OCI-M2 (cell line): ENCODE data around the gene COL8A1.

Source experiments
- DNase-seq: peaks from one replicate; lab custom pipeline; 2025; ENCODE audit not compliant: unreplicated experiment; lab: John Stamatoyannopoulos, UW

Gene COL8A1

GRCh38 chr3:99668044-99668443, 29.6 kb downstream of the COL8A1 start:
- DNase-seq, result no peak

GRCh38 chr3:99669879-99670555, 31.6 kb downstream of the COL8A1 start:
- DNase-seq, result no peak

DNA sequence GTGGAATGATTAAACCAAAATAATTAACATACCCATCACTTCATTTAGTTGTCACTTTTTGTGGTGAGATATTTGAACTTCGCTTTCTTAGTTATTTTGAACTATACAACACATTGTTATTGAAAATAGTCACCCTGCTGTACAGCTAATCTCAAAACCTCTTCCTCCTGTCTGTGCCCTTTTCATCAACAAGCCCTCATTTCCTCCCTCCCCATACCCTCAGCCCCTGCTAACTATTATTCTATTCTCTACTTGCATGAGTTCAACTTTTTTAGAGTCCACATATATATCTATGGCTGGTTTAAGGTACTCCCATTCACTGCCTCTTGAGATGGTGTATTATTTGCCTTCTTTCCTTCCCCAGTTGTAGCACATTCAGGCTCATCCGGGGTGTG, 32.2 kb downstream of the COL8A1 start:
- DNase-seq, result no peak

DNA sequence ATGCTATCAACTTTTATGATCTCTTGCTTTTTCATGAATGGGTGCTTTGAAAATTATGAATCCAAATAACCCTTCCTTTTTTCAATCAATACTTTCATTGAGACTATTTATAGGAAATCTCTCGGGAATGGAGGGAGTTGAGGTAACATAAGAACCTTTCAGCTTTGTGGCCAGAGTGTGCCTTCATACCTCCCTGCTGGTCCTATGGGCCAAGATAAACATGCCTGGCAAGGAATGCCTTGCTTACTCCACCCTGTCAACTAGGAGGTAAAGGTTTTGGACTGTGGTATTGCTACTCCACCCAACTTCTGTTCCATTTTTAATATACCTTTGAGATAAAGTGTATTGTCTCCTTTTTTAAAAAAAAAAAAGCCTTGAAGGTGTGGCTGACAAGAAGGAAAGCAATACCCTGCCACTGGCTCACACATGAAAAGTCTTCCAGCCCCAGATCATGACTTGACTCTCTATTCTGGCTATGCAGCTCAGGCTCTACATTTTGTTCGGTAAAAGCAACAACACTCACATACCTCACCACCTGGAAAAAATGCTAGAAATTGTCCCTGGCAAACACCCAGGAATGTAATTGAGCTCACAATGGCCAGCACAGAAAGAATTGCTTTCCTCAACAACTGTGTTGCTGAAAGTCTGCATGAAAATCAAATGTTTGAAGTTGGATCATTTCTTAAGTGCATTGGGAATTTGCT, 35.8 kb downstream of the COL8A1 start:
- DNase-seq, result no peak

DNA sequence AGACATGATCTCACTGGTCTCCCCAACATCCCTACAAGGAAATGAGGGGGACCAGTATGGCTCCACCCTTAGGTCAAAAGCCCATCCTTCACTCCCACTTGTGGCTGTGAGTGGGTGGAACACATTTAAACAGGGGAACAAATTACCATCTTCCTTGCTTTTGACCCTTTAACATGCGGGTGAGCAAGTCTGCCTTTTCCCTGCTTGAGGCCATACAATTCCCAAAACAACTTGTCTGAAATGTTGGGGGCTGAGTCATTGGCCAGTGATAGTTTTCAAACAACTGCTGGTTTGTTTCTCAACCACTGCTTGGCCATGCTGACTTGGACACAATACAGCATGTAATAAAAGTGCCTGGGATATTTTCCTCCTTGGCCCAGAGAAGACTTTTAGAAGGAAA, 39.6 kb downstream of the COL8A1 start:
- DNase-seq, result no peak

DNA sequence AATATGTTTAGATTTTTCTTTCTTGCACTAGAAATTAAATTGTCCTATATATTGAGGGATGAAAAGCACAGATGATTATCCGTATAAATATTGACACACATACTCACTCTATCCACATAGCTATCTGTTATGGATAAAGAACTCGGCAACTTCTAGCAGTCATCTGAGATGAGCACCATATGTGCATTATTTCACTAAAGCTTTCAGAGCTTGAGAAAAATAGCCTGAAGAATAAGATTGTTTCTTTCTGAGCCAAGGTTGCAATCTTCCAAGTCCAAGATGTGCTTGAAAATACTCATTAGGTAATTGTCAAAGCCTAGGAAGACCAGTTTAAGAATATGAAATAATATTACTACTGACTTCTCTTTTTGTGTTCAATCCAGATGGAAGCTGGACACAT, 40.5 kb downstream of the COL8A1 start:
- no peak for DNase-seq

- DNase-seq, result no peak
These were observed 43.1 kb downstream of the COL8A1 start for GRCh38 chr3:99681512-99681911.

- no peak for DNase-seq
These were observed 43.6 kb downstream of the COL8A1 start for GRCh38 chr3:99681976-99682375.

DNA sequence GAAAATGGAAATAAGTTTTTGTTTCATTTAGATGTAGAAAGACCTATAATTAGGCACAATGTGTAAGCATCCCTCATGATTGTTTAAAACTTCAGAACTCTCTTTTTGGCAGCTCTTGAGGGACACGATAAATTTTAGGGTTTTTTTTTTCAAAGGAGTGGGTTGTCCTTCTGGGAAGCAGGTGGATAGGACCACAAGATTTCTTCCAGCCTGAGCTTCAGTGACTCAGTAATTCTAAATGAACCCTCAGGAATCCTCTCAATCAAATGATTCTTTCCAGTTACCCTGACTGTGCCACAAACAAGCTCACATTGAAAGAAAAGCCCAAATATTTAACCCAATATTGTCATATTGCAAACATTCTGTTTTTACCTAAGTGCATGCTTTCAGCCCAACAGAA, 45.1 kb downstream of the COL8A1 start:
- no peak for DNase-seq

- no peak for DNase-seq
These were observed 45.5 kb downstream of the COL8A1 start for GRCh38 chr3:99683876-99684275.

- DNase-seq, result no peak
These were observed 46.2 kb downstream of the COL8A1 start for GRCh38 chr3:99684644-99685043.

- no peak for DNase-seq
These were observed 48.1 kb downstream of the COL8A1 start for GRCh38 chr3:99686469-99686868.

- DNase-seq, result no peak
These were observed 48.7 kb downstream of the COL8A1 start for GRCh38 chr3:99686955-99687612.

GRCh38 chr3:99690761-99691369, 52.5 kb downstream of the COL8A1 start:
- DNase-seq, result no peak

DNA sequence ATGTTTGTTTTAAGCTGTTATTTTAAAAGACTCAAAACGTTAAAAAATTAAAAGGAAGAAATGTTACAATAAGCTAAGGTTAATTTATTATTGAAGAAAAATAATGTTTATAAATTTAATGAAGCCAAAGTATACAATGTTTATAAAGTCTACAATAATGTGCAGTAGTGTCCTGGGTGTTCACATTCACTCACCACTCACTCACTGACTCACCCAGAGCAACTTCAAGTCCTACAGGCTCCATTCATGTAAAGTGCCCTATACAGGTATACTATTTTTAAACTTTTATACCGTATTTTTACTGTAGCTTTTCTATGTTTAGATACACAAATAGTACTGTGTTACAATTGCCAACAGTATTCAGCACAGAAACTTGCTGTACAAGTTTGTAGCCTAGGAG, 55.2 kb downstream of the COL8A1 start:
- DNase-seq, result no peak

GRCh38 chr3:99696497-99696896, 58.1 kb downstream of the COL8A1 start:
- DNase-seq, result no peak

GRCh38 chr3:99697250-99697649, 58.9 kb downstream of the COL8A1 start:
- no peak for DNase-seq

DNA sequence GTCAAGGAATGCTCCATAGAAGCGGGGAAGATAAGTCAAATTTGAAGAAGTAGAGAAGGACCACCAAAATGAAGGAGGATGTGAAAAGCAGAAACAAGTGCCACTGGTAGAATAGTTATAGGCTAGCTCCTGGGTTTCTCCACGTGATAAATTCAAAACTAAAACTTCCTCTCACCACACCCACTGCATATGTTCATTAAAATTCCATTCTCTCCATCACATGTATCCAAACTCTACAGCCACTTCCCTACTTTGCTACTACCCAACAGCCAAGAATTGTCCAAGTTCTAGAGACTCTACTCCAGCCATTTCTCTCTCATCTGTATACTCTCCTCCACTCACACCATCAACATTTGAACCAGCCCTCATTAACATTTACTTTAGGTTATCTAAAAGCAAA, 60.5 kb downstream of the COL8A1 start:
- no peak for DNase-seq

DNA sequence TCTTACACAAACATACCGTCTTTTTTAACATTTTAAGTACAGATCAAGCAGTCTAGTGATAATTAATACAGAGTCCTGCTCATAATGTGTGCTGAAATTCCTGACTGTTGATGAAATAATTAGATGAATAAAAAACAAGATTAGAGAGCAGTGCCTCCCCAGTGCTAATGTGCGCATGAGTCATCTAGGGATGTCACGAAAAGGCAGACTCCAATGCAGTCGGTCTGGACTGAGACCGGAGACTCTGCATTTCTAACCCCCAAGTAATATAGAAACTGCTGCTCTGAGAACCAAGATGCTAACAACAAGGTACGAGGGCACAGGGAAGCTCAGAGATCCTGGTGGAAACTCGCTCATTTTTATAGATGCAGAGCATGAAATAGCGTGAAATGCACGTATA, 61.4 kb downstream of the COL8A1 start:
- DNase-seq, result no peak

GRCh38 chr3:99700631-99701268, 62.4 kb downstream of the COL8A1 start:
- no peak for DNase-seq
